ENCODE measurements around the gene SLC39A5. TPM values are rescaled to one million over a fixed set of nuclear protein-coding genes. Genes with fewer than 3 reads are reported as not detected.

Gene SLC39A5
- total RNA-seq, 2 experiments from 2014 or later, result 0.76 to 1.2 TPM

DNA sequence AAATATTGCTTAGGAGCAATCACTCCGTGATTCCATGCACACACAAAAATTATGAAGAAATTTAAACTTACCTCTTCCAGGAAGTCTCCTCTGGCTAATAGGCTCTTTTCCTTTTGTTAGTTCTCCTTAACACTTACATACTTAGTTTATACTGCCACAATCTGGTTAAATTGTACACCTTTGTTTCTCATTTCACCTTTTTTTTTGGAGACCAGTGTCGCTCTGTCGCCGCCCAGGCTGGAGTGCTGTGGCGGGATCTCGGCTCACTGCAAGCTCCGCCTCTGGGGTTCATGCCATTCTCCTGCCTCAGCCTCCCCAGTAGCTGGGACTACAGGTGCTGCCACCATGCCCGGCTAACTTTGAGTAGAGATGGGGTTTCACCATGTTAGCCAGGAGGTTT, 30.5 kb downstream of the SLC39A5 start:
- no peak overlapping the region for H3K4me2 ChIP-seq (ENCODE audit: low read length)
- no TSS peak for BruUV-seq (replicated peaks)
- TF ChIP-seq, protein P1, sequence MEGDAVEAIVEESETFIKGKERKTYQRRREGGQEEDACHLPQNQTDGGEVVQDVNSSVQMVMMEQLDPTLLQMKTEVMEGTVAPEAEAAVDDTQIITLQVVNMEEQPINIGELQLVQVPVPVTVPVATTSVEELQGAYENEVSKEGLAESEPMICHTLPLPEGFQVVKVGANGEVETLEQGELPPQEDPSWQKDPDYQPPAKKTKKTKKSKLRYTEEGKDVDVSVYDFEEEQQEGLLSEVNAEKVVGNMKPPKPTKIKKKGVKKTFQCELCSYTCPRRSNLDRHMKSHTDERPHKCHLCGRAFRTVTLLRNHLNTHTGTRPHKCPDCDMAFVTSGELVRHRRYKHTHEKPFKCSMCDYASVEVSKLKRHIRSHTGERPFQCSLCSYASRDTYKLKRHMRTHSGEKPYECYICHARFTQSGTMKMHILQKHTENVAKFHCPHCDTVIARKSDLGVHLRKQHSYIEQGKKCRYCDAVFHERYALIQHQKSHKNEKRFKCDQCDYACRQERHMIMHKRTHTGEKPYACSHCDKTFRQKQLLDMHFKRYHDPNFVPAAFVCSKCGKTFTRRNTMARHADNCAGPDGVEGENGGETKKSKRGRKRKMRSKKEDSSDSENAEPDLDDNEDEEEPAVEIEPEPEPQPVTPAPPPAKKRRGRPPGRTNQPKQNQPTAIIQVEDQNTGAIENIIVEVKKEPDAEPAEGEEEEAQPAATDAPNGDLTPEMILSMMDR (conservative IDR thresholded peaks at IDR 0.05; ENCODE audit: low read length), result no peak
- no peak for TF ChIP-seq EZH2phosphoT487 (IDR thresholded peaks at IDR 0.05; ENCODE audit: borderline replicate concordance, low read depth, low read length)
- ChIA-PET POLR2A (no interaction called here), CTCF (ENCODE audit: unreplicated experiment) (no interaction called here)
- no peak for DNase-seq (ENCODE audit: low spot score)
- H3K4me1 ChIP-seq (ENCODE audit: insufficient read depth, low read length, poor library complexity, severe bottlenecking), result peaks cover 17% of the 10 kb centered on the region
- H3K4me3 ChIP-seq (ENCODE audit: low read depth, low read length, poor library complexity, severe bottlenecking), result no peak overlapping the region
- peaks cover 17% of the 10 kb centered on the region; the same call in 1 of the 2 replicates for H3K36me3 ChIP-seq (ENCODE audit: insufficient read depth, low read length)
- no peak overlapping the region for H2AFZ ChIP-seq (ENCODE audit: low read length)
- no peaks in the 10 kb centered on the region for H3K9me3 ChIP-seq (ENCODE audit: low read length)
- H4K20me1 ChIP-seq (ENCODE audit: insufficient read depth, low read length), result 0 out of 2 replicates have a peak, but pooled peaks cover 5% of the 10 kb centered on the region
- H3K27ac ChIP-seq (ENCODE audit: low read depth, low read length, poor library complexity, severe bottlenecking), result no peak overlapping the region
- H3K79me2 ChIP-seq (ENCODE audit: insufficient read depth, low read depth, low read length), result peaks cover 17% of the 10 kb centered on the region; the same call in 1 of the 2 replicates
- intact Hi-C loops (cut with micrococcal nuclease; ENCODE audit: unreplicated experiment), result no loop called here
- no peaks in the 10 kb centered on the region for H3K9me2 ChIP-seq (ENCODE audit: insufficient read depth, low read length)

DNA sequence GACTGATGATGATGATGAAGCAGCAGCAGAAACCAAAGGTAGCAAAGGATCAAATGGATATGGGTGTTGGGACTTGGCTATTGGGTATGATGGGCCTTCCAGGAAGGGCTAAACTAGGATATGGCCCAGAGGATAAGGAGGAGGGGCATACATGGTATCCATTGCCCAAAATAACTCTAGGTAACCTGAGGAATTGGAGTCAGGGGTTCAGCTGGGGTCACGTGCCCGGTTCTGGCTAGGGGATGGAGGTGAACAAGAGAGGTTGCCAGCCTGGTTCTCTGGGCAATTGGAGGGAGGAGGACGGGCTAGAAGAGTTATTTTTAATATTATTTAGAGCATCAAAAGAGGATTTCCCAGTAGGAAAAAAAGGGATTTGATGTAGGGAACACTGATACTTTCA, 31.1 kb downstream of the SLC39A5 start:
- Histone ChIP-seq H2AFZ (ENCODE audit: low read length) (no peak overlapping the region), H3K4me2 (ENCODE audit: low read length) (no peak overlapping the region), H3K27ac (ENCODE audit: low read depth, low read length, poor library complexity, severe bottlenecking) (no peak overlapping the region), H3K4me3 (ENCODE audit: low read depth, low read length, poor library complexity, severe bottlenecking) (no peak overlapping the region), H3K9me3 (ENCODE audit: low read length) (no peaks in the 10 kb centered on the region), H4K20me1 (ENCODE audit: insufficient read depth, low read length) (0 out of 2 replicates have a peak, but pooled peaks cover 5% of the 10 kb centered on the region), H3K9me2 (ENCODE audit: insufficient read depth, low read length) (no peaks in the 10 kb centered on the region), H3K79me2 (ENCODE audit: insufficient read depth, low read depth, low read length) (peaks cover 17% of the 10 kb centered on the region; the same call in 1 of the 2 replicates), H3K36me3 (ENCODE audit: insufficient read depth, low read length) (peaks cover 12% of the 10 kb centered on the region; the same call in 1 of the 2 replicates), H3K4me1 (ENCODE audit: insufficient read depth, low read length, poor library complexity, severe bottlenecking) (peaks cover 21% of the 10 kb centered on the region)
- no peak for TF ChIP-seq EZH2phosphoT487 (IDR thresholded peaks at IDR 0.05; ENCODE audit: borderline replicate concordance, low read depth, low read length)
- TF ChIP-seq, protein P1 (conservative IDR thresholded peaks at IDR 0.05; ENCODE audit: low read length), result no peak
- ChIA-PET POLR2A (no interaction called here), CTCF (ENCODE audit: unreplicated experiment) (no interaction called here)
- no peak for DNase-seq (ENCODE audit: low spot score)
- intact Hi-C loops (cut with micrococcal nuclease; ENCODE audit: unreplicated experiment), result no loop called here
- BruUV-seq (replicated peaks), result no TSS peak

DNA sequence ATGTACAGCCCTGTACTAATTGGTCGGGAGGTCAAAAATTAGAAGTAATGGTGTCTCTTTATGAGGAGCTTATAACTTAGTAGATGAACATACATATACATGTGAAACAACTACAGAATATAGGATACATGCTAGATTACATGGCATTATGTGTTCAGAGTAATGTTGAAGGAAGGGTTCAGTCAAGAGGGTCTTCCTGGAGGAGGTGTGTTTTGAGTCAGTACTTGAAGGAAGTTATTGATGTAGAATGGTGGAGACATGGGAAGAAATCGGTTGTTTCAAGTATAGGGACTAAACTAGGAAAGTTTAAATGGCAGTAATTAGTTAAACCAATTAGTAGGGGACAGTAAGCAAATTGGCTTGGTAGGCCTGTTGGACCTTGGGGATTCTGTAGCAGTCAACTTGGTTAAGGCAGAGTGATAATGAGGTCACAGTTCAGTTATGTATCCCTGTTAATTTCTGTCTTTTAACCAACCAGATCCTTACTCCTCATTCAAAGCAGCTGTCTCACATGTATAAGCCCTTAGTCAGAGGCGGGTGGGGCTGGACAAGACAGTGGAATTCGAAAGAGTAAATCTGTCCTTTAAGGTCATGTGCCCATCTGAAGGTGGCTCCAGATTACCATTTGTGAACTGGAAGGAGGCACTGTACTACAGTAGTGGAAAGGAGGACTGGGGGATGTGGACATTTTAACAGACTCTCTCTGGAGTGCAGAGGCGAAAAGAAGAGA, 31.8 kb downstream of the SLC39A5 start:
- H3K27ac ChIP-seq (ENCODE audit: low read depth, low read length, poor library complexity, severe bottlenecking), result no peak overlapping the region
- DNase-seq (ENCODE audit: low spot score), result no peak
- BruUV-seq (replicated peaks), result no TSS peak
- no peak overlapping the region for H2AFZ ChIP-seq (ENCODE audit: low read length)
- no peak overlapping the region for H3K4me2 ChIP-seq (ENCODE audit: low read length)
- peaks cover 12% of the 10 kb centered on the region; the same call in 1 of the 2 replicates for H3K79me2 ChIP-seq (ENCODE audit: insufficient read depth, low read depth, low read length)
- peaks cover 22% of the 10 kb centered on the region for H3K4me1 ChIP-seq (ENCODE audit: insufficient read depth, low read length, poor library complexity, severe bottlenecking)
- H3K9me2 ChIP-seq (ENCODE audit: insufficient read depth, low read length), result no peaks in the 10 kb centered on the region
- H3K9me3 ChIP-seq (ENCODE audit: low read length), result no peaks in the 10 kb centered on the region
- POLR2A ChIA-PET, result no interaction called here
- intact Hi-C loops (cut with micrococcal nuclease; ENCODE audit: unreplicated experiment), result no loop called here
- TF ChIP-seq EZH2phosphoT487 (IDR thresholded peaks at IDR 0.05; ENCODE audit: borderline replicate concordance, low read depth, low read length), result no peak
- TF ChIP-seq, protein P1 (conservative IDR thresholded peaks at IDR 0.05; ENCODE audit: low read length), result no peak
- peaks cover 4% of the 10 kb centered on the region; the same call in 1 of the 2 replicates for H3K36me3 ChIP-seq (ENCODE audit: insufficient read depth, low read length)
- CTCF ChIA-PET (ENCODE audit: unreplicated experiment), result no interaction called here
- H3K4me3 ChIP-seq (ENCODE audit: low read depth, low read length, poor library complexity, severe bottlenecking), result no peak overlapping the region
- H4K20me1 ChIP-seq (ENCODE audit: insufficient read depth, low read length), result 0 out of 2 replicates have a peak, but pooled peaks cover 5% of the 10 kb centered on the region
